Keratinocyte (primary cell): ENCODE results near the gene EVI5L. TPM values are rescaled to one million over a fixed set of nuclear protein-coding genes. Genes with fewer than 3 reads are reported as not detected.

Source experiments
- DNase-seq: peaks from one replicate; pipeline ENCODE4 v3.0.0-alpha.2; 2011; ENCODE audit warnings: low read depth, missing footprints, low spot score
- FAIRE-seq: peaks from 2 replicates; lab custom pipeline; 2011; peaks lifted over from hg19 to GRCh38; lab: Jason Lieb, UNC
- H2AFZ ChIP-seq: 2 replicates; pipeline ENCODE4 v1.6.0; 2012; ENCODE audit warnings: low read length, control low read depth, inconsistent platforms; ENCODE audit not compliant: control insufficient read depth
- H3K27ac ChIP-seq: 2 replicates; pipeline ENCODE4 v1.5.1; 2011; ENCODE audit warnings: low read length; ENCODE audit not compliant: control insufficient read depth, insufficient read depth
- H3K27me3 ChIP-seq: 3 replicates; pipeline ENCODE4 v1.6.0; 2011; ENCODE audit warnings: low read length; ENCODE audit not compliant: control insufficient read depth, insufficient read depth; ENCODE audit errors: extremely low read depth
- H3K36me3 ChIP-seq, 2 experiments: 2 replicates in 1 of 2; 3 replicates in 1 of 2; pipeline ENCODE4 v1.5.1; 2011; ENCODE audit warnings: low read length in 2 of 2, mild to moderate bottlenecking in 1 of 2; ENCODE audit not compliant: control insufficient read depth in 2 of 2, insufficient read depth in 2 of 2; ENCODE audit errors: extremely low read depth in 1 of 2
- H3K4me1 ChIP-seq: 3 replicates; pipeline ENCODE4 v1.5.1; 2011; ENCODE audit warnings: low read length; ENCODE audit not compliant: control insufficient read depth, insufficient read depth; ENCODE audit errors: extremely low read depth
- H3K4me2 ChIP-seq: 3 replicates; pipeline ENCODE4 v1.6.0; 2011; ENCODE audit warnings: low read depth, low read length; ENCODE audit not compliant: control insufficient read depth, insufficient read depth; ENCODE audit errors: extremely low read depth
- H3K4me3 ChIP-seq, 3 experiments: fragments of 200-600 bp in 1 of 3; sonication (generic) in 1 of 3; 2 replicates in 2 of 3; 3 replicates in 1 of 3; pipeline ENCODE4 v1.5.1; 2011 to 2016; ENCODE audit warnings: low read length in 3 of 3, mild to moderate bottlenecking in 3 of 3, control low read depth in 2 of 3, inconsistent platforms in 1 of 3, low read depth in 1 of 3, mixed read lengths in 1 of 3, mixed run types in 1 of 3, moderate library complexity in 1 of 3; ENCODE audit not compliant: control insufficient read depth in 2 of 3, insufficient read depth in 2 of 3; ENCODE audit errors: extremely low read depth in 1 of 3
- H3K79me2 ChIP-seq: 2 replicates; pipeline ENCODE4 v1.6.0; 2012; ENCODE audit warnings: low read length; ENCODE audit not compliant: control insufficient read depth, insufficient read depth
- H3K9ac ChIP-seq: 3 replicates; pipeline ENCODE4 v1.6.0; 2011; ENCODE audit warnings: low read length; ENCODE audit not compliant: control insufficient read depth, insufficient read depth; ENCODE audit errors: extremely low read depth
- H3K9me1 ChIP-seq: 3 replicates; pipeline ENCODE4 v1.6.0; 2011; ENCODE audit warnings: low read length; ENCODE audit not compliant: control insufficient read depth, insufficient read depth; ENCODE audit errors: extremely low read depth
- H3K9me3 ChIP-seq: 2 replicates; pipeline ENCODE4 v1.5.1; 2012; ENCODE audit warnings: low read depth, low read length; ENCODE audit not compliant: control insufficient read depth
- H4K20me1 ChIP-seq: 3 replicates; pipeline ENCODE4 v1.6.0; 2011; ENCODE audit warnings: low read length; ENCODE audit not compliant: control insufficient read depth, insufficient read depth; ENCODE audit errors: extremely low read depth
- EZH2 ChIP-seq: IDR thresholded peaks from one replicate; pipeline ENCODE4 v1.6.1; 2012; ENCODE audit warnings: inconsistent platforms, mild to moderate bottlenecking, low read length, moderate library complexity
- dilution Hi-C: fragments of 300-500 bp; cut with MboI; formaldehyde crosslinking; loops from one replicate; pipeline ENCODE4 v1.7.0; 2020; ENCODE audit warnings: low sequenced_read_pairs; ENCODE audit not compliant: extremely low pct_ligation_motif_present
- polyA plus RNA-seq, 5 experiments: library from polyadenylated mRNA; depleted of rRNA in 3 of 5; stranded (reverse) in 3 of 5; stranded (forward) in 1 of 5; unstranded in 1 of 5; fragments of >200 nt; gene quantifications; 1 replicate in 1 of 5; 2 replicates in 3 of 5; 3 replicates in 1 of 5; pipeline versions ENCODE4 v1.2.1 to v1.2.3, GENCODE V29; 2011 to 2012; ENCODE audit warnings: missing spikeins in 2 of 5, low read depth in 1 of 5, low replicate concordance in 1 of 5
- TF ChIP-seq, protein P1 (sequence below), 3 experiments: IDR thresholded peaks in 1 of 3; conservative IDR thresholded peaks in 1 of 3; optimal IDR thresholded peaks in 1 of 3; 2 replicates in 2 of 3; 3 replicates in 1 of 3; pipeline versions ENCODE3 to v1.5.1; 2011; ENCODE audit warnings: low read length in 3 of 3, mild to moderate bottlenecking in 3 of 3, moderate library complexity in 2 of 3, control low read depth in 1 of 3, inconsistent platforms in 1 of 3; ENCODE audit not compliant: insufficient read depth in 2 of 3; ENCODE audit errors: extremely low read depth in 1 of 3

Gene EVI5L
- polyA plus RNA-seq, 1 donor (not counting 4 experiments of a cell fraction or from before 2014, with no cell fraction given) = 7.5 TPM

DNA sequence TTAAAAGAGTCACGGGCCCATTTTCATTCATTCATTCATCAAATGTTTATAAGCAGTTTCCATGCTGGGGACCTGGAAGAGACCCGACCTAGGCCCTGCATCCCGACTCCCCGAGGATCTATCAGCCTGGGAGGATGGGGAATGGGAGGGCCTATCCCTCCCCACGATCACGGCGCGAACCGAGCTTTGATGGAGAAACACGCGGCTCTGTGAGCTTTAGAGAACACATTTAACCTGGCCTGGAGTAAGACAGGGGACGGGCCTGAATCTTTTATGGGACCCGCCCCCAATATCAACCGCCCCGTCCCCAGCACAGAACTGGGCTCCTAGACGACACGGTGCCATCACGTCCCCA is 875 bp upstream of the EVI5L start:
- H4K20me1 ChIP-seq = no peaks in the 10 kb centered on the region
- peaks cover 34% of the 10 kb centered on the region for H3K4me1 ChIP-seq
- peak overlapping the region; percentile 86 for H2AFZ ChIP-seq
- FAIRE-seq (no peak), DNase-seq (no peak)
- peak overlapping the region; percentile 43 for H3K27ac ChIP-seq
- H3K36me3 ChIP-seq = no peaks in the 10 kb centered on the region
- peaks cover 3% of the 10 kb centered on the region for H3K9me1 ChIP-seq
- H3K4me2 ChIP-seq = peak overlapping the region; percentile 76
- H3K9me3 ChIP-seq = no peaks in the 10 kb centered on the region
- peak overlapping the region; percentile 62 for H3K9ac ChIP-seq
- dilution Hi-C loops = no loop called here
- H3K79me2 ChIP-seq = peaks cover 9% of the 10 kb centered on the region
- TF ChIP-seq, protein P1, sequence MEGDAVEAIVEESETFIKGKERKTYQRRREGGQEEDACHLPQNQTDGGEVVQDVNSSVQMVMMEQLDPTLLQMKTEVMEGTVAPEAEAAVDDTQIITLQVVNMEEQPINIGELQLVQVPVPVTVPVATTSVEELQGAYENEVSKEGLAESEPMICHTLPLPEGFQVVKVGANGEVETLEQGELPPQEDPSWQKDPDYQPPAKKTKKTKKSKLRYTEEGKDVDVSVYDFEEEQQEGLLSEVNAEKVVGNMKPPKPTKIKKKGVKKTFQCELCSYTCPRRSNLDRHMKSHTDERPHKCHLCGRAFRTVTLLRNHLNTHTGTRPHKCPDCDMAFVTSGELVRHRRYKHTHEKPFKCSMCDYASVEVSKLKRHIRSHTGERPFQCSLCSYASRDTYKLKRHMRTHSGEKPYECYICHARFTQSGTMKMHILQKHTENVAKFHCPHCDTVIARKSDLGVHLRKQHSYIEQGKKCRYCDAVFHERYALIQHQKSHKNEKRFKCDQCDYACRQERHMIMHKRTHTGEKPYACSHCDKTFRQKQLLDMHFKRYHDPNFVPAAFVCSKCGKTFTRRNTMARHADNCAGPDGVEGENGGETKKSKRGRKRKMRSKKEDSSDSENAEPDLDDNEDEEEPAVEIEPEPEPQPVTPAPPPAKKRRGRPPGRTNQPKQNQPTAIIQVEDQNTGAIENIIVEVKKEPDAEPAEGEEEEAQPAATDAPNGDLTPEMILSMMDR (optimal IDR thresholded peaks at IDR 0.05 in 1 of 3, IDR thresholded peaks at IDR 0.05 in 1 of 3, conservative IDR thresholded peaks at IDR 0.05 in 1 of 3; ENCODE audit: extremely low read depth in 1 of 3, insufficient read depth in 2 of 3, low read length in 3 of 3) = no peak
- no peak for TF ChIP-seq EZH2
- H3K27me3 ChIP-seq = no peaks in the 10 kb centered on the region
- peak overlapping the region; percentile 34 to 72 (median 61) for H3K4me3 ChIP-seq

DNA sequence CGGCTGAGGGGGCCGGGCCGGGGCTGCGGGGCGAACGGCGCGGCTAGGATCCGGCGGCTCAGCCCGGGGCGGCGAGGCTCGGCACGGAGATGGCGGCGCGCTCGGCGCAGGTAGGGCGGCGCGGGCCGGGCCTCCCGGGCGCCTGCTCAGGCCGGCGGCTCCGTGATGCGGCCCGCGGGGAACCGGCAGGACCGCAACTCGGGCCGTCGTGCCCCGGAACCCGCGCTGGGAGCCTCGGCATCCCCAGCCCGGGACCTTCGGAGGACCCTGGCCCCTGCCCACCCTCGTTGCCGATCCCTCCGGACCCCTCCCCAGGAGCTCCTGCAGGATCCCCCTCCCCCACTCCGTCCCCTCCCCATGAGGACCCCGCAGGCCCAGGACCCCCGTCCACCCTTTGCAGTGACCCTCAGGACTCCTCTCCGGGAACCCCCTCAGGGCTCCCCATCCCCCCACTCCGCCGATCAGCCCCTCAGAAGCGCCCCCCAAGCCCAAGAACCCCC is 304 bp downstream of the EVI5L start:
- peaks cover 34% of the 10 kb centered on the region for H3K4me1 ChIP-seq
- no peak overlapping the region for H2AFZ ChIP-seq
- H3K9me3 ChIP-seq = no peaks in the 10 kb centered on the region
- DNase-seq (no peak), FAIRE-seq (no peak)
- no peaks in the 10 kb centered on the region for H4K20me1 ChIP-seq
- H3K79me2 ChIP-seq = peaks cover 9% of the 10 kb centered on the region
- peaks cover 3% of the 10 kb centered on the region for H3K9me1 ChIP-seq
- peak overlapping the region; percentile 72 for H3K9ac ChIP-seq
- H3K27me3 ChIP-seq = no peaks in the 10 kb centered on the region
- H3K4me3 ChIP-seq = peak overlapping the region; percentile 56 to 88 (median 67)
- no peaks in the 10 kb centered on the region for H3K36me3 ChIP-seq
- peak overlapping the region; percentile 26 for H3K27ac ChIP-seq
- TF ChIP-seq, protein P1 (optimal IDR thresholded peaks at IDR 0.05 in 1 of 3, IDR thresholded peaks at IDR 0.05 in 1 of 3, conservative IDR thresholded peaks at IDR 0.05 in 1 of 3; ENCODE audit: extremely low read depth in 1 of 3, insufficient read depth in 2 of 3, low read length in 3 of 3) = no peak
- TF ChIP-seq EZH2 = no peak
- H3K4me2 ChIP-seq = peak overlapping the region; percentile 78
- dilution Hi-C loops = no loop called here
